Right renal pelvis (tissue), 4 donors: Measurements from ENCODE around the gene ING1. TPM values are rescaled to one million over a fixed set of nuclear protein-coding genes. Genes with fewer than 3 reads are reported as not detected.

ENCODE experiments used
- DNase-seq, 4 donors: peaks; one replicate each; pipeline ENCODE4 v3.0.0-alpha.2; 2013; ENCODE audit warnings: low read depth in 4 of 4, low spot score in 3 of 4, missing footprints in 1 of 4
- polyA plus RNA-seq, 4 donors: library from polyadenylated mRNA; unstranded; fragments of 120-200 nt; gene quantifications; one replicate each; pipeline ENCODE4 v1.2.1, GENCODE V29; 2013; ENCODE audit not compliant: insufficient read length in 4 of 4

Gene ING1
- polyA plus RNA-seq, 4 donors = 22.2 to 27.4 (median 25.7) TPM

GRCh38 chr13:110766671-110767430, 53.4 kb downstream of the ING1 start:
- no peak for DNase-seq

DNA sequence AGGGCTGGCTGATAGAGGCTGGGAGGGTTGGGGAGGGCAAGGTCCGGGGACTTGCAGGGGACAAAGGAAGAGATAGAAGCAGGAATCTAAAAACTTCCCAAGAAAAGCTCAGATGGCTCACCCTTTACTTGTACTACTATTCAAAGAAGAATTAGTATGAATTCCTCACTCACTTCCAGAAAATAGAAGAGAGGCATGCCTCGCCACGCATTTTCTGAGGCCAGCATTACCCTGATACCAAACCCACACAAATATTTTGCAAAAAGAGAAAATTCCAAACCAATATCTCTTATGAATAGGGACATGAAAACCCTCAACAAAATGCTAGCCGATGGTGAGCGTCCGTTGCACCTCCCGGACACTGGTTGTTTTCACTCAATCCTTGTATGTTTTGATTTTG, 54.0 kb downstream of the ING1 start:
- DNase-seq = no peak

DNA sequence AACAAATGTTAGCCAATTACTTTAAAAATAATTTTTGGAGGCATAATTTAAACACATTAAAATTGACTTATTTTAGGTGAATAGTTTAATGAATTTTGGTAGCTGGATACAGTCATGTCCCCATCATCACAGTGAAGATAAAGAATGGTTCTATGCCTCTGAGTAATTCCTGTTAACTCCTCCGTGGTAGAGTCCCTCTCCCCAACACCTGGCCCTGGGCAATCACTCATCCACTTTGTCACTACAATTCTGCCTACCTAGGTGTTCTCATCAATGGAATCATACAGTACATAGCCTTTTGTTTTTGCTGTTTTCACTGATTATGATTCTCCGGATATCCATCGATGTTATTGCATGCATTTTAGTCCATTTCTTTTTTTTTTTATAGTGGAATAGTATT, 55.6 kb downstream of the ING1 start:
- no peak for DNase-seq

DNA sequence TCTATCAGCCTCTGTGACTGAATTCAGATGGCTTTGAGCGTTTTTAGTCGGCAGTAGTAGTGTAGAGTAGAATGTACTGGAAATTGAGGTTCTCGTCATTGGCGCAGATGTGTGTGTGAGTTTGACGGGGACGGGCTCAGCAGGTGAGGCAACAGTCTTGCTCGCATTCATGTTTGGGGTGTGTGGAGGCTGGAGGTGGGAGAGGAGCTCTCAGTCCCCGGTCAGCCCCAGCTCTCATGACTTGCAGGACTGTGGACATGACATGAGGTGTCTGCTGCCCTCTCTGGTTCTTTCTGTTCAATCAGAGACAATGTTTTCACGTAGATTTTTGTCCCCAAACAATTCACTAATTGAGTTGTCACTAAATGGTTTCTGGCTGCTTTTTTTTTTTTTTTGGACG, 57.2 kb downstream of the ING1 start:
- no peak for DNase-seq

- DNase-seq = no peak
These were observed 57.7 kb downstream of the ING1 start for GRCh38 chr13:110771194-110771593.

GRCh38 chr13:110772091-110772984, 58.8 kb downstream of the ING1 start:
- no peak for DNase-seq

Other genes with a start within 250 kb of the ING1 start
- gene RAB20, start 152.0 kb upstream of the ING1 start, polyA plus RNA-seq = 10 to 100 TPM in 1 of 4 donors, 1 to 10 TPM in 3; 6.6 to 11.1 (median 8.3) TPM
- gene NAXD, start 98.2 kb upstream of the ING1 start, polyA plus RNA-seq = 10 to 100 TPM; 41.7 to 46.1 (median 43.0) TPM
- 10 to 100 TPM; 59.5 to 67.8 (median 63.3) TPM for gene CARS2, start 7.6 kb upstream of the ING1 start, polyA plus RNA-seq
- gene ANKRD10, start 201.4 kb downstream of the ING1 start, polyA plus RNA-seq = 100 to 1,000 TPM; 213 to 276 (median 225) TPM